LNCaP clone FGC (cell line): ENCODE data around the gene COG6.

Experiments used
- DNase-seq: peaks from one replicate; pipeline ENCODE4 v3.0.0-alpha.2; 2011; ENCODE audit warnings: low read depth
- H3K4me3 ChIP-seq: 2 replicates; pipeline ENCODE4 v1.5.1; 2011; ENCODE audit warnings: mild to moderate bottlenecking, low read depth, low read length, control low read depth
- TF ChIP-seq, protein P1 (sequence below): IDR thresholded peaks from 2 replicates; pipeline ENCODE4 v1.5.1; 2012; ENCODE audit warnings: mild to moderate bottlenecking; ENCODE audit not compliant: control insufficient read depth, insufficient read depth; ENCODE audit errors: extremely low read depth

Gene COG6

GRCh38 chr13:39784347-39784746 is 128.9 kb downstream of the COG6 start:
- TF ChIP-seq, protein P1, sequence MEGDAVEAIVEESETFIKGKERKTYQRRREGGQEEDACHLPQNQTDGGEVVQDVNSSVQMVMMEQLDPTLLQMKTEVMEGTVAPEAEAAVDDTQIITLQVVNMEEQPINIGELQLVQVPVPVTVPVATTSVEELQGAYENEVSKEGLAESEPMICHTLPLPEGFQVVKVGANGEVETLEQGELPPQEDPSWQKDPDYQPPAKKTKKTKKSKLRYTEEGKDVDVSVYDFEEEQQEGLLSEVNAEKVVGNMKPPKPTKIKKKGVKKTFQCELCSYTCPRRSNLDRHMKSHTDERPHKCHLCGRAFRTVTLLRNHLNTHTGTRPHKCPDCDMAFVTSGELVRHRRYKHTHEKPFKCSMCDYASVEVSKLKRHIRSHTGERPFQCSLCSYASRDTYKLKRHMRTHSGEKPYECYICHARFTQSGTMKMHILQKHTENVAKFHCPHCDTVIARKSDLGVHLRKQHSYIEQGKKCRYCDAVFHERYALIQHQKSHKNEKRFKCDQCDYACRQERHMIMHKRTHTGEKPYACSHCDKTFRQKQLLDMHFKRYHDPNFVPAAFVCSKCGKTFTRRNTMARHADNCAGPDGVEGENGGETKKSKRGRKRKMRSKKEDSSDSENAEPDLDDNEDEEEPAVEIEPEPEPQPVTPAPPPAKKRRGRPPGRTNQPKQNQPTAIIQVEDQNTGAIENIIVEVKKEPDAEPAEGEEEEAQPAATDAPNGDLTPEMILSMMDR = no peak
- DNase-seq = no peak
- H3K4me3 ChIP-seq = no peak overlapping the region

DNA sequence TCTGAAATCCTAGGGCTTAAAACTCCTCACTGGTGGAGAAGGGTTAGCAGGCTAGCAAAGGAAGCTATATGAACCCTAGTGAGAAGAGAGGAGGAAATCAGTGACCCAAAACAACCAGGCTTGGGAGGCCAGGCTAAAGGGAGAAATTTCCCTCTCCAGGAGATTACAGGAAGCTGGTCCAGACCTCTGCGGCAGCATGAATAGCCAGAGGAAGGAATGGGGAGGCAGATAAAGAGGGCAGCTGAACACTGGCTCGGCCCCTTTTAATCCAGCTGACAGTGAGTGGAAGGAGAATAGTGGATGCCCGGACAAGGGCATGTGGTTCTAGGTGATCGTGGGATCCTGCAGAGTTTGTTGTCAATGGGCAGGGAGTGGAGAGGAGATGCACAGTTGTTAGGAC is 130.6 kb downstream of the COG6 start:
- DNase-seq = no peak
- H3K4me3 ChIP-seq = no peak overlapping the region
- TF ChIP-seq, protein P1 = no peak

GRCh38 chr13:39787086-39787487 is 131.6 kb downstream of the COG6 start:
- TF ChIP-seq, protein P1 = no peak
- DNase-seq = no peak
- H3K4me3 ChIP-seq = no peak overlapping the region

DNA sequence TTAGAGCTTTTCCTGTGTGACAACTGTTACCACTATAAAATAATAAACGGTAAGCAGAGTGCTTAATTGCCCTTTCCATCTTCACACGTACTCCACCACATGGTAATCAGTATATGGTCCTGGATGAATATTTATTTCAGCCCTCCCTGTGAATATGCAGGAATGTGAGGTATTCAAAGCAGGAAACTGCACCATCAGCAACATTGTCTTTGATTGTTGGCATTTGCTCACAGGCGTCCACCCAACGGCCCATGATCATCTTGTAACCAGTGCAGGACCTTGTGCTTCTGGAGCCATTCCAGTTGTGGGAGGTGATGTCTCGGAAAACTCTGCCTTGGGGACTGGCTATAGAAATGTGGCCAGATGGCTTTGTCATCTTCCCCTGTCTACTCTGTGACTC is 132.6 kb downstream of the COG6 start:
- H3K4me3 ChIP-seq = no peak overlapping the region
- no peak for DNase-seq
- TF ChIP-seq, protein P1 = no peak

DNA sequence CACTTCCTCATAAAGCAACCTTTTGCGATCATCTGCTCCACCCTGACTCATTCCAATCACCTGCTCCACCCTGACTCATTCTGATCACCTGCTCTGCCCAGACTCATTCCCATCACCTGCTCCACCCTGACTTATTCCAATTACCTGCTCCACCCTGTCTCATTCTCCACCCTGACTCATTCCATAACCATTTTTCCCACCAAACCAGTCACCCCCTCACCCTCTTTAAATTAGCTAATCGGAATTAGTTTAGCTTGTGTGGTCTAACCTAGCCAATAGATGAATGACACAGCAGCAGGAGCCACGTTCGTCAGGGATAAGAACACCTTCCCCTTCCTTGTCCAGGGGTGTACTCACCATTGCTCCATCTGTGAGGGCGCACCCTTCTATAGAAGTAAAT is 134.0 kb downstream of the COG6 start:
- no peak for DNase-seq
- TF ChIP-seq, protein P1 = no peak
- no peak overlapping the region for H3K4me3 ChIP-seq
